ENCODE measurements around the gene SERPINA12.

DNA sequence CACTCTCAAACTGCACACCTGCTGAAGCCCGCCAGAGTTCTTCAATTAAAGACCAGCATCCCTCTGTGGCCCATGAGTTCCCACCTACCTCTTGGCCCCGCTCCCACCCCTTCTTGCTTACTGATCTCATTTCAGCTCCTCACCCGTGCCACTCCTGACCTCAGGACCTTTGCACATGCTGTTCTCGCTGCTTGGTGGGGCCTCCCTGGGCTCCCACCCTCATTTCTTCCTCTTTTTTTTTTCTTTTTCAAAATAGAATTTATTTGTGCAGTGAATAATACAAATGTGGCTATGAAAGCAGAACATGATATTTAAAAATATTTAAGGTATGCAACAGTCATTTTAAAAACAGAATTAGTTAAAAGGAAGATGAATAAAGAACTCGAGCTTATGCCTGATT, 24.8 kb downstream of the SERPINA12 start:
- TF ChIP-seq CTCF (IDR thresholded peaks at IDR 0.05) (no peak), POLR2A (IDR thresholded peaks at IDR 0.05) (no peak), EP300 (IDR thresholded peaks at IDR 0.05) (no peak)

All from ovary (tissue), 3 donors.